GM19025 (cell line): ENCODE measurements around the gene C16orf74.

Experiments used
- ATAC-seq: cut with Tn5 transposase; IDR thresholded peaks from one replicate; pipeline ENCODE4 v1.9.1; 2021; ENCODE audit warnings: mild to moderate bottlenecking, low read depth, moderate library complexity; ENCODE audit not compliant: unreplicated experiment

C16orf74 gene

DNA sequence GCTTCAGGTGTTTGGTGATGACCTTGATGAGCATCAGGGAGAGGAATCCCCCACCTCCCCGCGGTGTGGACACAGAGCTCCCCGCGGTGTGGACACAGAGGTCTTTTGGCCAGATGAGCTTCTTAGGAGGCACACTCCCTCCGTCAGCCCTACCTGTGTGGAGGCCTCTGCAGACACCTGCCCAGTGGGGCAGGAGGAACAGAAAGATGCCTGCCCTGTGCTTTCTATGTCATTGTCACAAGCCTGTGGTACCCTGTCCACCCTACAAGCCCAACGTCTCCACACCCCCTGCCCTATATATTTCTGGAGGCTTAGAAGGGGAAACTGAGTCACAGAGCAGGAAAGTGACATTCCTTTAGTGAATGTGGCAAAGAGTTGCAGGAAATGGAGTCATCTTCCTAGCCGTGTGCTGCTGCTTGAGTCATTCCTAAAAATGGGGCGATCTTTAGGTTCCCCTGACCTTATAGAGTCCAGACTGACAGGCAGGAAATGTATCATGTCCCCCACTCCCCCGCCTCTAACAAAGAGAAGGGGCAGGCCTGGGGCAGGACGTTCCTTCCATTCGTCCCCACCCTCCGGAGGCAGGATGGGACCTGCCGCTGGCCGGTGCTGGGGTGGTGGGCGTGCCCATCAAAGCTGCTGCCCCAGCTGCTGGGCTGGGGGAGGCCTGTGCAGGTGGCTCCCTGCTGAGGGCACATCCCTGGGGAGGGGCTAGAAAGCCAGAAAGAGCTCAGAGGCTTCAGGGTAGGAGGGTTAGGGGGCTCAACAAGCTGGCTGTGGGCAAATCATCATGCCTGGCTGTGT lies 1.0 kb upstream of the C16orf74 start:
- no peak for ATAC-seq

DNA sequence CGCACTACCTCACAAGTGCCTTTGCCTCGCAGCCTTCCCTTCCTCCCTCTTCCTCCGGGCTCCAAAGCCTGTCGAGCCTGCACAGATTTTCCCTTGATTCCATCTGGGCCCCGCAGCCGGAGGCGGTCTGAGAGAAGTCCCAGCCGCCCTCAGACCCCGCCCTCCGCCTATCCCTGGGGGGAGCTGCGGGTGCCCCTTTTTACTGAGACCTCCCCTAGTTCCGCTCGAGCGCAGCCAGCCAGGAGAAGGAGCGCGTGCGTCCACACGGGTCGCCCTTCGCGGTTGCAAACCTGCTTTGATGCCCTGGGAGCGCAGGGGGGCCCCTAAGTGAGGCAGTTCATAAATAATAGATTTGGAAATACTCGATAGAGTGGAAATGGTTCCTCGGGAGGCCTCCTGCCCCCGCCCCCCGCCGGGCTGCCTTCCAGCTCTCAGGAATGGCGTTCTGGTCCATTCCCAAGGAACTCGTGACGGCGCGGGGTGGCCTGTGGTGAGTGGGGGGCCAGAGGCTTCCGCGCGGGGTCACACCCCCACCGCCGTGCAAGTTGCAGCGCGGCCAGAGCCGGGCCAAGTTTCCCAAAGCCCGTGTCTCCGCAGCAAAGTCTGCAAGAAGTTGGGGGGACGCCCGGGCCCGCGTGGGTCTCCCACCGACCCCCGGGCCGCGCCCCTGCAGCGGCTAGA lies 610 bp downstream of the C16orf74 start:
- no peak for ATAC-seq

- ATAC-seq, result no peak
Measured at GRCh38 chr16:85749771-85750145, 1.1 kb downstream of the C16orf74 start.

- ATAC-seq, result no peak
Measured at GRCh38 chr16:85746460-85747215, 4.3 kb downstream of the C16orf74 start.

- ATAC-seq, result no peak
Measured at GRCh38 chr16:85738923-85739715, 11.8 kb downstream of the C16orf74 start.

DNA sequence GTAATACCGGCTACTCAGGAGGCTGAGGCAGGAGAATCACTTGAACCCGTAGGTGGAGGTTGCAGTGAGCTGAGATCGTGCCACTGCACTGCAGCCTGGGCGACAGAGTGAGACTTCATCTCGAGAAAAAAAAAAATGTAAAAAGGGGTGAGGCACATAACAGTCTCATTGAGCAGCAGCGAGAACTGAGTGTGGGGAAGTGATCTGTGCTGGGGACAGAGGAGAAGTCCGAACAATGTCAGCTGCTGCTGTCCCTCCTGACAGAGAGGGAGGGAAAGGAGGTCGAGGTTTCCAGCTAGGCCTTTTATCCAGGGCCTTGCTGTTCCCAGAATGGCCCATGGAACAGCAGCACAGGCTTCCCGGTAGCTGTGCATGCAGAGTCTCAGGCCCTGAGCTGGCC lies 14.0 kb downstream of the C16orf74 start:
- no peak for ATAC-seq

- ATAC-seq, result no peak
Measured at GRCh38 chr16:85735946-85736345, 14.9 kb downstream of the C16orf74 start.

- ATAC-seq, result no peak
Measured at GRCh38 chr16:85735225-85735635, 15.7 kb downstream of the C16orf74 start.

DNA sequence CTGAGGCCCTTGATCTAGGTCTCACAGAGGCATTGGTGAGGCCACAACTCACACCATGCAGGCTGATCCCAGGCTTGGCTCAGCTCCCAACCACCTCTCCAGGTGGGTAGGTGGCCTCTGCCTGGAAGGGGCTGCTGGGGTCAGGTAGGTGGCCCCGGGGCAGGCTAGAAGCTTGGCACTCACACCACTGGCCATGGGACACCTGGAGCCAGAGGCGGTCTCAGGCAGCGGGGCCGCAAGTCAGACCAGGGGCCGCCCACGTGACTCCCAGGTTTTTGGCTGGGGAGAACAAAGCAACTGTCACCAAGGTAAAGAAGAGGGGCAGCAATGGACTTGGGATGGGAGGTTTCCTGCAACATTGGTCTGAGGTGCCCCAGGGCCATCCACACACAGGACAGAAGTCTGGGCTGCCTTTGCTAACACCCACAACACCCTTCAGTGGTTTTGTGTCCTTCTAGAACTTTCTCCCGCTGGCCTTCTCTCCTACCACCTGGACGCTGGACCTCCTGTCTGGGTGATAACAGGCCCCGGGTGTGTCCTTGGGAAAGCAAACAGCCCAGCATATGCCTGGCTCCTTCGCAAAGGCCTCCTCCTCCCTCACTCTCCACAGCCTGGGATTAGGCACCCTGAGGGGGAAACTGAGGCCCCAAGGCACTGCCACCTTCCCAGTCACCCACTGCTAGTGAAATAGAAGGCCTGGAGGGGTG lies 16.4 kb downstream of the C16orf74 start:
- no peak for ATAC-seq

GRCh38 chr16:85733839-85734170 lies 17.1 kb downstream of the C16orf74 start:
- no peak for ATAC-seq

- no peak for ATAC-seq
Measured at GRCh38 chr16:85733155-85733838, 17.6 kb downstream of the C16orf74 start.

DNA sequence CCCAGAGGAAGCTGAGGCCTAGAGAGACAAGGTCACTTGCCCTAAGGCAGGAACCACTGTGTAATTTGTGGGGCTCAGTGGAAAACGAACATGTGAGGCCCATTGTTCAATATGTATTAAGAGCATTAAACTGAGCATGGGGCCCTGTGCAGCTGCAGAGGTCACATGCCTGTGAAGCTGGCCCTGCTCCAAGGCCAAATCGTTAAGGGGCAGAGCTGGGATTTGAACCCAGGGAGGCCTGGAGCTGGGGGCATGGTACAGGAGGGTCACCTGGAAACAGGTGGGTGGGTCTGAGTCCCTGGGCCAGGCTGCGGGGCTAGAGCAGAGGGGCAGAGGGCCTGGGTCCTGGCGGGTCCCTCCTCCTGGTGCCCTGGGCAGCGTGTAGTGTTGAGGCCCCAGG lies 19.7 kb downstream of the C16orf74 start:
- no peak for ATAC-seq

DNA sequence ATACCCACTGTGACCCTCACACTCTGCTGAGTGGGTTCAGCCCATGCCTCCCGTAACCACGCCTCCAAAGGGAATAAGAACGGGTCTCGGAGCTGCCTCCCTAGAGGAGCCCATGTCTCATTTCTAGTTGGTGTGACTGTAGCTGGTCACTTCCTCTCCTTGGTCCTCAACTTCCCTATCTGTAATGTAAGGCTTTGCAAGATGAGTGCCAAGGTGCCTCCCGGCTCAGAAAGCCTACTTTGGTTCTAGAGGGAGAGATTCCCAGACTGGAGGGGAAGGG lies 20.8 kb downstream of the C16orf74 start:
- no peak for ATAC-seq

- ATAC-seq, result no peak
Measured at GRCh38 chr16:85729452-85730185, 21.3 kb downstream of the C16orf74 start.

- ATAC-seq, result no peak
Measured at GRCh38 chr16:85728879-85729278, 22.0 kb downstream of the C16orf74 start.

GRCh38 chr16:85724936-85725335 lies 26.0 kb downstream of the C16orf74 start:
- ATAC-seq, result no peak

DNA sequence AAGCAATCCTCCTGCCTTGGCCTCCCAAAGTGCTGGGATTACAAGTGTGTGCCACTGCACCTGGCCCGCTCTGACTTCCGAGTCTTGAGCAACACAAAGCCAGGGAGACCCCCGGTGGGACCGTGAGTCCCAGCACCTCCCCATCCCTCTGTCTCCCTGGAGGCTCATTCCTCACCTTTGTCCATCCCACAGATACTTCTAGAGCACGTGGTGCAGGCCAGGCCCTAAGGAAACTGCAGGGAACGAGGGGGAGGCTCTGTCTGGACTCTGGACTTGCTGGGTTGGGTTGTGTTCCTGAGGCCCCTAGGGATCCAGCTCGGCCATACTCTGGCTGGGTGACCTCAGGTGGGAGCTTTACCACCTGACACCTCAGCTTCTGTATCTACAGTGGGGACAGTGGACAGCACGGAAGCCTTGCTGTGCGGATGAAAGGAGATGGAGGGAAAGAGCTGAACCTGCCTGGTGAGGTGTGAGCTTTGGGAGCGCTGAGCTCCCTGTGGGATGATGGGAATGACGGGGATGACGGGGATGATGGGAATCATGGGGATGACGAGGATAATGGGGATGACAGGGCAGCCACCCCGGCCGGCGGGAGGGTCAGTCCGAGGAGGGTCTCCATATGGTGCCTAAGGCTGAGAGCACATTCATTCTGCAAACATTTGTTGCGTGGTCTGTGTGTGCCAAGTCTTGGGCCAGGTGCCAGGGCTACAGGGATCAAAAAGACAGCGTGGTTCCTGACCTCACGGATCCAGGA lies 26.6 kb downstream of the C16orf74 start:
- no peak for ATAC-seq

DNA sequence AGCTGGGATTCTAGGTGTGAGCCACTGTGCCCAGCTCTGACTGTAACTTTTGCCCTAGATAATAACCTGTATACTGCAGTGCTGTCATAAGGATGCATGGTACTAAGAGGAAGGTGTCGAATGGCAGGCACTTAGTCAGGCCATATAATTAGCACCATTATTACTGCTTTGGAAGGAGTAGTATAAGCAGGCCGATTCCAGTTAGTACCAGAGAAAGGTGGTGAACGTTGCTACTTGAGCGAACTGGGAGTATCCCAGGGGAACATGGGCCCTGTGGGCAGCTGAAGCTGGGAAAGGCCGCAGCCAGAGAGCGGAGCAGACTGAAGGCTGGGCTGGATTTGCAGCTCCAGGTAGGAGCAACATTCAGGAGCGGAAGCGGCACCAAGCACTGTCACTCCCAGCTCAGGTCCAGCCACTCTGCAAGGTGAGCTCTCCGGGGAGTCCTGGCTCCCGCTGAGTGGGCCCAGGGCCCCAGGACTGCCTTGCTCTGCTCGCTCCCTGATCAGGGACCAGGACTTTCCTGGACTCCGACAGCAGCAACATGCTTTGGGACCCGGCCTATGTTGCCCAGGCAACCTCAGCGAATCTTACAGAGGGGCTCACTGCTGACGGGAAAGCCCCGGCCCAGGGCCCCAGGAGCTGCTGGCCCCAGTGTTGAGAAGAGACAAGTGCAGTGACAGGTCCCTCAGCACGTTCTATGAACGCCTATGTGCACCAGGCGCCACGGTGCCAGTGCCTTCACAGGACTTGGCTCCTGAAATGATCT lies 28.6 kb downstream of the C16orf74 start:
- ATAC-seq, result no peak
